ENCODE measurements around the gene MGAT5B.
A peak's percentile ranks its signal among the peaks of the same experiment; 100 is the strongest.
"Not testable (repeated sequence)": the region's sequence is repeated elsewhere in the genome, so short reads cannot be mapped to it uniquely, and the experiment has no call there.

The MGAT5B gene

GRCh38 chr17:76833747-76834146, 34.5 kb upstream of the MGAT5B start:
- H3K36me3 ChIP-seq (ENCODE audit: control insufficient read depth, insufficient read depth, low read length) = no peaks in the 10 kb centered on the region
- no peaks in the 10 kb centered on the region for H3K27me3 ChIP-seq (ENCODE audit: control insufficient read depth, insufficient read depth, low read length, poor library complexity, severe bottlenecking)
- H3K4me1 ChIP-seq (ENCODE audit: control insufficient read depth, insufficient read depth, low read length) = no peaks in the 10 kb centered on the region
- no peak overlapping the region for H3K4me3 ChIP-seq (ENCODE audit: insufficient read depth, low read depth, low read length)
- H3K27ac ChIP-seq (ENCODE audit: insufficient read depth, low read depth, low read length, poor library complexity, severe bottlenecking) = no peak overlapping the region
- 93 to 96% methylated on average over 4 of the region's 4 CpGs for WGBS, 2 experiments
- no peaks in the 10 kb centered on the region for H3K9me3 ChIP-seq (ENCODE audit: control insufficient read depth, low read length)

GRCh38 chr17:76834870-76835269, 33.3 kb upstream of the MGAT5B start:
- no peaks in the 10 kb centered on the region for H3K27me3 ChIP-seq (ENCODE audit: control insufficient read depth, insufficient read depth, low read length, poor library complexity, severe bottlenecking)
- H3K4me3 ChIP-seq (ENCODE audit: insufficient read depth, low read depth, low read length) = no peak overlapping the region
- no peak overlapping the region for H3K27ac ChIP-seq (ENCODE audit: insufficient read depth, low read depth, low read length, poor library complexity, severe bottlenecking)
- H3K4me1 ChIP-seq (ENCODE audit: control insufficient read depth, insufficient read depth, low read length) = no peaks in the 10 kb centered on the region
- H3K36me3 ChIP-seq (ENCODE audit: control insufficient read depth, insufficient read depth, low read length) = no peaks in the 10 kb centered on the region
- WGBS, 2 experiments = 87 to 88% methylated on average over 9 of the region's 9 CpGs
- no peaks in the 10 kb centered on the region for H3K9me3 ChIP-seq (ENCODE audit: control insufficient read depth, low read length)

DNA sequence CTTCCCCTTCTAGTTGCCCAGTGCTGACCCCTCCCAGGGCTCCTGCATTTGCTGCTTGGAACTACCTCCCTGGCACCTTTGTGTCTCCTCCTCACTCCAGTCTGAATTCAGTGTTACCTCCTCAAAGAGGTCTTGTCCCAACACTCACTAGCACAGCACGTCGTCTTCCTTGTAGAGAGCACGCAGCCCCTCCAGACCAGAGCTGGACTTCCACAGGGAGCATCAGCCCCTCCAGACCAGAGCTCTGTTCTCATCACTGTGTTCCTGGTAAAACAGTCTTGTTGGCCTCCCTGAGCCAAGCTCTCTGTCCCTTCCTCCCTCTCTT, 27.8 kb upstream of the MGAT5B start:
- peaks cover 17% of the 10 kb centered on the region for H3K27me3 ChIP-seq (ENCODE audit: control insufficient read depth, insufficient read depth, low read length, poor library complexity, severe bottlenecking)
- H3K4me1 ChIP-seq (ENCODE audit: control insufficient read depth, insufficient read depth, low read length) = peaks cover 16% of the 10 kb centered on the region
- H3K36me3 ChIP-seq (ENCODE audit: control insufficient read depth, insufficient read depth, low read length) = no peaks in the 10 kb centered on the region
- 6 to 10% methylated on average over 3 of the region's 3 CpGs for WGBS, 2 experiments
- no peak overlapping the region for H3K4me3 ChIP-seq (ENCODE audit: insufficient read depth, low read depth, low read length)
- H3K27ac ChIP-seq (ENCODE audit: insufficient read depth, low read depth, low read length, poor library complexity, severe bottlenecking) = no peak overlapping the region
- H3K9me3 ChIP-seq (ENCODE audit: control insufficient read depth, low read length) = no peaks in the 10 kb centered on the region

GRCh38 chr17:76840884-76841775, 27.1 kb upstream of the MGAT5B start:
- peaks cover 17% of the 10 kb centered on the region for H3K27me3 ChIP-seq (ENCODE audit: control insufficient read depth, insufficient read depth, low read length, poor library complexity, severe bottlenecking)
- WGBS, 2 experiments = 6 to 8% methylated on average over 8 of the region's 8 CpGs
- peaks cover 16% of the 10 kb centered on the region for H3K4me1 ChIP-seq (ENCODE audit: control insufficient read depth, insufficient read depth, low read length)
- no peaks in the 10 kb centered on the region for H3K36me3 ChIP-seq (ENCODE audit: control insufficient read depth, insufficient read depth, low read length)
- H3K27ac ChIP-seq (ENCODE audit: insufficient read depth, low read depth, low read length, poor library complexity, severe bottlenecking) = no peak overlapping the region
- no peaks in the 10 kb centered on the region for H3K9me3 ChIP-seq (ENCODE audit: control insufficient read depth, low read length)
- H3K4me3 ChIP-seq (ENCODE audit: insufficient read depth, low read depth, low read length) = peak overlapping the region; percentile 18

DNA sequence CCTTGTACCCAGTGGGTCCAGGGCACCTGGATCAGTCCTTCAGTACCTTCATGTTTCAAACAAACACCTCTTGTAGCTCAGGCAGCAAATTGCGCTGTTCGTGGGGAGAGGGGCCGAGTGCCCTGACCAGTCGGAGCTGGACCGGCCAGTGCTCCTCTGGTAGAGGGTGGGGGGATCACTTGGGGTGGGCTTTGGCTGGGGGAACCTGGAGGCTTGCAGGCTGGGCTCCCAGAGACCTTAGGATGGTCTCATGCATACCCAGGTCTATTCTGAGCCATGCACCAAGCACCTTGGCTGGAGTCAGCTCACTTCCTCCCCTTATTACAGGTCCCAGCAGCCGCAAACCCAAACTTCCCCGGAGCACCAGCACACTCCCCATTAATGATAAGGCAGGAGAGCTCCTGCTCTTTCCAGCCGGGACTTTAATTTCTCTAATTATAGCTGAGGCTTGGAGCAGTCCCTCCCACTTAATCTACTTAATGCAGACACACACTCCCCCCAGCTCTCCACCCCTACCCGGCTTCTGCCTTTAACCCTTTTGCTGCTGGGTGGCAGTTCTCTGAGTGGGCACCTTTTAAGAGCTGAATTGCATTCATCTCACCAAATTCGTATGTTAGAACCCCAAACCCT, 26.3 kb upstream of the MGAT5B start:
- Histone ChIP-seq H3K27ac (ENCODE audit: insufficient read depth, low read depth, low read length, poor library complexity, severe bottlenecking) (no peak overlapping the region), H3K4me3 (ENCODE audit: insufficient read depth, low read depth, low read length) (peak overlapping the region; percentile 18), H3K27me3 (ENCODE audit: control insufficient read depth, insufficient read depth, low read length, poor library complexity, severe bottlenecking) (peaks cover 17% of the 10 kb centered on the region), H3K36me3 (ENCODE audit: control insufficient read depth, insufficient read depth, low read length) (no peaks in the 10 kb centered on the region), H3K9me3 (ENCODE audit: control insufficient read depth, low read length) (no peaks in the 10 kb centered on the region), H3K4me1 (ENCODE audit: control insufficient read depth, insufficient read depth, low read length) (peaks cover 16% of the 10 kb centered on the region)
- WGBS, 2 experiments = 6 to 7% methylated on average over 10 of the region's 10 CpGs

DNA sequence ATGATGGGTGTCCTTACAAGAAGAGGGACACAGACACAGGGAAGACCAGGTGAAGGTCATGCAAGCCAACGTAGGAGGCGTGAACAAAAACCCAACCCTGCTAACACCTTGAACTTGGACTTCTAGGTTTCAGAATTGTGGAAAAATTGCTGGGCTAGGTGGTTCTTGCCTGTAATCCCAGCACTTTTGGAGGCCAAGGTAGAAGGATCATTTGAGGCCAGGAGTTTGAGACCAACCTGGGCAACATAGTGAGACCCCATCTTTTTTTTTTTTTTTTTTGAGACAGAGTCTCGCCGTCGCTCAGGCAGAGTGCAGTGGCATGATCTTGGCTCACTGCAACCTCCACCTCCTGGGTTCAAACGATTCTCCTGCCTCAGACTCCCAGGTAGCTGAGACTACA, 25.1 kb upstream of the MGAT5B start:
- H3K27ac ChIP-seq (ENCODE audit: insufficient read depth, low read depth, low read length, poor library complexity, severe bottlenecking); H3K4me3 ChIP-seq (ENCODE audit: insufficient read depth, low read depth, low read length); H3K36me3 ChIP-seq (ENCODE audit: control insufficient read depth, insufficient read depth, low read length); H3K9me3 ChIP-seq (ENCODE audit: control insufficient read depth, low read length): not testable (repeated sequence)
- WGBS, 2 experiments = 91 to 98% methylated on average over 6 of the region's 6 CpGs
- peaks cover 17% of the 10 kb centered on the region for H3K27me3 ChIP-seq (ENCODE audit: control insufficient read depth, insufficient read depth, low read length, poor library complexity, severe bottlenecking)
- H3K4me1 ChIP-seq (ENCODE audit: control insufficient read depth, insufficient read depth, low read length) = peaks cover 16% of the 10 kb centered on the region

DNA sequence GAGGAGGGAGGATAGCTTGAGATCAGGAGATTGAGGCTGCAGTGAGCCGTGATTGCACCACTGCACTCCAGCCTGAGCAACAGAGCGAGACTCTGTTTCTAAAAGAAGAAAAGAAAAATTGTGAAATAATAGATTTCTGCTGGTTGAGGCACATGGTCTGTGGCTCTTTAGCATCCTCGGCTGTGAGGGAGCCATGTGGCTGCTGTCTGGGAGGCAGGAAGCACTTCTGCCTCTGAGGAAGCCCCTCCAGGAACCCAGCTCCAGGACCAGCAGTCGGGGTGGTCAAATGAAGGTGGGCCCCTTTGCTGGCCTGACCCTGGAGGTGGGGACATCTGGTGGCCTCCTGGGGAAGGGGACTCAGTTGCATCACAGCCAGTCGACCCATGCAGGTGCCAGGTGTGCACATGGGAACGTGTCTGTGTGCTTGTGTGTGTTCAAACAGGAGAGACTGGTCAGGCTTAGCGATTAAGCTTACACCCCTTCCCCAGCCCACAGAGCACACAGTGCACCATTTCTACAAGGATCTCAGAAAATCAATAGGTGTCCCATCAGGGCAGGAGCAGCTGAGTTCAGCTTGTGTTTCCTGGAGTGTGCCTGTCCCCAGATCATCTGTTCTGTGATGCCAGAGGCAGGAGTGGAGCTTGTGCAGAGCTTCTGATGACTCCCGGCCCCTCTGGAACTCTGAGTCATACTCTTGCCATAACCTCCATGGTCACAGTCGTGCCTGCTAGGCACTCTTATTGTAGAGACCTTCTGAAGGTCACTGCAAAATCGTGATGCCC, 24.3 kb upstream of the MGAT5B start:
- no peaks in the 10 kb centered on the region for H3K9me3 ChIP-seq (ENCODE audit: control insufficient read depth, low read length)
- H3K4me1 ChIP-seq (ENCODE audit: control insufficient read depth, insufficient read depth, low read length) = peaks cover 16% of the 10 kb centered on the region
- H3K27ac ChIP-seq (ENCODE audit: insufficient read depth, low read depth, low read length, poor library complexity, severe bottlenecking) = no peak overlapping the region
- WGBS, 2 experiments = 80 to 81% methylated on average over 10 of the region's 10 CpGs
- no peak overlapping the region for H3K4me3 ChIP-seq (ENCODE audit: insufficient read depth, low read depth, low read length)
- peaks cover 17% of the 10 kb centered on the region for H3K27me3 ChIP-seq (ENCODE audit: control insufficient read depth, insufficient read depth, low read length, poor library complexity, severe bottlenecking)
- no peaks in the 10 kb centered on the region for H3K36me3 ChIP-seq (ENCODE audit: control insufficient read depth, insufficient read depth, low read length)

DNA sequence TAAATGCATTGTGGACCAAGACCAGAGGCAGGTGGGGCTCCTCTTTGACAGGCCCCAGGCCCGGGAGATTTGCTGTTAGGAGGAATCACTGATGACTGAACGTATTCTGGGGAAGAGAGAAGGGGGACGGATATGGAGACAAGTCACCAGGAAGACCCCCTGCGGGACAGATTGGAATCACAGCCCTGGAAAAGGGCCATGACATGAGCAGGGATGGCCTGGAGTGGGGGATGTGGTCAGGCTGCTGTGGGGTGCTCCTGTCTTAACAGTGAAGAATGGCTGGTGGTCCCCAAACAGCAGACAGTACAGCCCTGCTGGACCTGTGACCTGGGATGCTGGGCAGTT, 23.7 kb upstream of the MGAT5B start:
- WGBS, 2 experiments = 71 to 72% methylated on average over 4 of the region's 4 CpGs
- H3K4me3 ChIP-seq (ENCODE audit: insufficient read depth, low read depth, low read length) = no peak overlapping the region
- H3K27me3 ChIP-seq (ENCODE audit: control insufficient read depth, insufficient read depth, low read length, poor library complexity, severe bottlenecking) = peaks cover 17% of the 10 kb centered on the region
- H3K36me3 ChIP-seq (ENCODE audit: control insufficient read depth, insufficient read depth, low read length) = no peaks in the 10 kb centered on the region
- no peaks in the 10 kb centered on the region for H3K9me3 ChIP-seq (ENCODE audit: control insufficient read depth, low read length)
- peaks cover 16% of the 10 kb centered on the region for H3K4me1 ChIP-seq (ENCODE audit: control insufficient read depth, insufficient read depth, low read length)
- H3K27ac ChIP-seq (ENCODE audit: insufficient read depth, low read depth, low read length, poor library complexity, severe bottlenecking) = no peak overlapping the region

DNA sequence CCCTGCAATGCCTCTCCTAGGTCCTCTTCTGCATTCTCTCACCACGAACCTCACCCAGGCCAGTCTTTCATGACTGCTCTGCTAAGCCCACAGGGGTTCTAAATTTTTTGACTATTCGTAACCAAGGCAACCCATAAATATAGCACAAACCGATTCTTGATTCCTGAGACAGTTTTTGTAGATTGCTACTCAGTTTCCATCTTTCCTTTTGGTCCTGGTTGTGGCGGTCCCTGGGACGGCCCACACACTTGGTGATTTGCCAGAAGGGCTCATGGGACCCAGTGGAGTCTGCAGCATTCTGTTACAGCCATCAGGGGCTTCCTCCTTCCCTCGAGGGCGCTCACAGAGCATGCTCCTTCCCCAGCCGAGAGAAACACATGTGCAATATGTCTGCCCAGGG, 23.4 kb upstream of the MGAT5B start:
- no peak overlapping the region for H3K4me3 ChIP-seq (ENCODE audit: insufficient read depth, low read depth, low read length)
- H3K36me3 ChIP-seq (ENCODE audit: control insufficient read depth, insufficient read depth, low read length) = no peaks in the 10 kb centered on the region
- H3K27me3 ChIP-seq (ENCODE audit: control insufficient read depth, insufficient read depth, low read length, poor library complexity, severe bottlenecking) = peaks cover 17% of the 10 kb centered on the region
- 84 to 86% methylated on average over 8 of the region's 8 CpGs for WGBS, 2 experiments
- H3K9me3 ChIP-seq (ENCODE audit: control insufficient read depth, low read length) = no peaks in the 10 kb centered on the region
- peaks cover 16% of the 10 kb centered on the region for H3K4me1 ChIP-seq (ENCODE audit: control insufficient read depth, insufficient read depth, low read length)
- H3K27ac ChIP-seq (ENCODE audit: insufficient read depth, low read depth, low read length, poor library complexity, severe bottlenecking) = no peak overlapping the region

GRCh38 chr17:76845541-76846017, 22.6 kb upstream of the MGAT5B start:
- WGBS, 2 experiments = 79 to 81% methylated on average over 6 of the region's 6 CpGs
- H3K9me3 ChIP-seq (ENCODE audit: control insufficient read depth, low read length) = no peaks in the 10 kb centered on the region
- H3K36me3 ChIP-seq (ENCODE audit: control insufficient read depth, insufficient read depth, low read length) = no peaks in the 10 kb centered on the region
- no peak overlapping the region for H3K4me3 ChIP-seq (ENCODE audit: insufficient read depth, low read depth, low read length)
- H3K27ac ChIP-seq (ENCODE audit: insufficient read depth, low read depth, low read length, poor library complexity, severe bottlenecking) = no peak overlapping the region
- peaks cover 12% of the 10 kb centered on the region for H3K4me1 ChIP-seq (ENCODE audit: control insufficient read depth, insufficient read depth, low read length)
- peaks cover 11% of the 10 kb centered on the region for H3K27me3 ChIP-seq (ENCODE audit: control insufficient read depth, insufficient read depth, low read length, poor library complexity, severe bottlenecking)

Data from ectodermal cell (in vitro differentiated cells).